Neural cell (in vitro differentiated cells): ENCODE results near the gene TMBIM1.

Experiments
- EP300 ChIP-seq: fragments of 450-650 bp; conservative IDR thresholded peaks from 2 replicates; pipeline ENCODE4 v1.6.1; 2014; ENCODE audit warnings: antibody characterized with exemption, mild to moderate bottlenecking, moderate library complexity; ENCODE audit not compliant: poor library complexity, severe bottlenecking
- EZH2 ChIP-seq: fragments of 200-600, 300-800 bp; shearing (Covaris generic), sonication (generic); IDR thresholded peaks from 2 replicates; pipeline ENCODE4 v1.6.1; 2014; ENCODE audit warnings: antibody characterized with exemption, low read length, borderline replicate concordance, mild to moderate bottlenecking; ENCODE audit not compliant: insufficient read depth, poor library complexity, severe bottlenecking
- POLR2AphosphoS5 ChIP-seq: IDR thresholded peaks from 2 replicates; pipeline ENCODE4 v1.6.1; 2012
- RAD21 ChIP-seq: fragments of 450-650 bp; conservative IDR thresholded peaks from 2 replicates; pipeline ENCODE4 v1.6.1; 2014; ENCODE audit warnings: antibody characterized with exemption, mild to moderate bottlenecking, moderate library complexity
- TAF1 ChIP-seq: IDR thresholded peaks from 2 replicates; pipeline ENCODE4 v1.6.1; 2012; ENCODE audit warnings: low read depth
- TF ChIP-seq, protein P1 (sequence below): IDR thresholded peaks from 2 replicates; pipeline ENCODE4 v1.6.1; 2012; ENCODE audit warnings: borderline replicate concordance
- TF ChIP-seq, protein P2 (sequence below): fragments of 450-650 bp; IDR thresholded peaks from 2 replicates; pipeline ENCODE4 v1.5.1; 2014; ENCODE audit warnings: antibody characterized with exemption, mild to moderate bottlenecking, moderate library complexity; ENCODE audit not compliant: poor library complexity, severe bottlenecking

DNA sequence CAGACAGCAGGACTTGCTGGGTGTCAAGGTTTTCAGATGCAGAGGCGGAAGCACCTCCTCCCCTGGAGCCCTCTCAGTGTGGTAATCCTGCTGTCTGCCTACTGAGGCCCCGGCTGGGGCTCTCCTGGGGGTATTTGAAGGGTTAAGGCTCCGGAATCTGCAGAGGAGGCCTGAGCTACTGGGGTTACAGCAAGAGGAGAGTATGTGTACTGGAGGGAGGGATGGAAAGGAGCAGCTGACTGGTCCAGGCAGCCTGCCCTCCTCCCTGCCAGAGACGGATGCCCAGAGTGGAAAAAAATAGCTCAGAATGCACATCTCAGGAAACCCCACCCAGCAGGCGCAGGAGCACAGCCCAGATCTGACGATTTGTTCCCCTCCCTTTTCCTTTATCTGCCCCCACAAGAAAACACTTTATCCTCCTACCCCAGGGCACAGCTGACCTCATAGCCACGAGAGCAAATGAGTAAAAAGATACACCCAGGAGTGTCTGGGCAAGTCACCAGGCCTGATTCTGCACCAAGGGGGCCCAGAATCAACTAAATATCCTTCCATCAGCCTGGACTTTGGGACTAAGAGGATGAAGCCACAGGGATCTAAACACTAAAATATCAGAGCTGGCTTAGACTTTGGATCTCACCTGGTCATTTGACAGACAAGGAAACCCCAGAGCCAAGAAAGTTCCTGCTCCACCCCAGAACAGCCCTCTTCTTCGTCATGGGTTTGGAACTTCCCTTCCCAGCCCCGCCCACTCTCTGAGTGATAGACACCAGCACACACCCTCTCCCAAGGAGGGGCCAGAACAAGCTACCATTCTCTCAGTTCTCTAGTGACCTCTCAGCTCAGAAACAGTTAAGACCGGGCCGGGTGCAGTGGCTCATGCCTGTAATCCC lies 5.5 kb downstream of the TMBIM1 start:
- TF ChIP-seq TAF1 (no peak), EP300 (no peak), EZH2 (no peak), POLR2AphosphoS5 (no peak), RAD21 (no peak)
- TF ChIP-seq, protein P1, sequence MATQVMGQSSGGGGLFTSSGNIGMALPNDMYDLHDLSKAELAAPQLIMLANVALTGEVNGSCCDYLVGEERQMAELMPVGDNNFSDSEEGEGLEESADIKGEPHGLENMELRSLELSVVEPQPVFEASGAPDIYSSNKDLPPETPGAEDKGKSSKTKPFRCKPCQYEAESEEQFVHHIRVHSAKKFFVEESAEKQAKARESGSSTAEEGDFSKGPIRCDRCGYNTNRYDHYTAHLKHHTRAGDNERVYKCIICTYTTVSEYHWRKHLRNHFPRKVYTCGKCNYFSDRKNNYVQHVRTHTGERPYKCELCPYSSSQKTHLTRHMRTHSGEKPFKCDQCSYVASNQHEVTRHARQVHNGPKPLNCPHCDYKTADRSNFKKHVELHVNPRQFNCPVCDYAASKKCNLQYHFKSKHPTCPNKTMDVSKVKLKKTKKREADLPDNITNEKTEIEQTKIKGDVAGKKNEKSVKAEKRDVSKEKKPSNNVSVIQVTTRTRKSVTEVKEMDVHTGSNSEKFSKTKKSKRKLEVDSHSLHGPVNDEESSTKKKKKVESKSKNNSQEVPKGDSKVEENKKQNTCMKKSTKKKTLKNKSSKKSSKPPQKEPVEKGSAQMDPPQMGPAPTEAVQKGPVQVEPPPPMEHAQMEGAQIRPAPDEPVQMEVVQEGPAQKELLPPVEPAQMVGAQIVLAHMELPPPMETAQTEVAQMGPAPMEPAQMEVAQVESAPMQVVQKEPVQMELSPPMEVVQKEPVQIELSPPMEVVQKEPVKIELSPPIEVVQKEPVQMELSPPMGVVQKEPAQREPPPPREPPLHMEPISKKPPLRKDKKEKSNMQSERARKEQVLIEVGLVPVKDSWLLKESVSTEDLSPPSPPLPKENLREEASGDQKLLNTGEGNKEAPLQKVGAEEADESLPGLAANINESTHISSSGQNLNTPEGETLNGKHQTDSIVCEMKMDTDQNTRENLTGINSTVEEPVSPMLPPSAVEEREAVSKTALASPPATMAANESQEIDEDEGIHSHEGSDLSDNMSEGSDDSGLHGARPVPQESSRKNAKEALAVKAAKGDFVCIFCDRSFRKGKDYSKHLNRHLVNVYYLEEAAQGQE = no peak
- TF ChIP-seq, protein P2, sequence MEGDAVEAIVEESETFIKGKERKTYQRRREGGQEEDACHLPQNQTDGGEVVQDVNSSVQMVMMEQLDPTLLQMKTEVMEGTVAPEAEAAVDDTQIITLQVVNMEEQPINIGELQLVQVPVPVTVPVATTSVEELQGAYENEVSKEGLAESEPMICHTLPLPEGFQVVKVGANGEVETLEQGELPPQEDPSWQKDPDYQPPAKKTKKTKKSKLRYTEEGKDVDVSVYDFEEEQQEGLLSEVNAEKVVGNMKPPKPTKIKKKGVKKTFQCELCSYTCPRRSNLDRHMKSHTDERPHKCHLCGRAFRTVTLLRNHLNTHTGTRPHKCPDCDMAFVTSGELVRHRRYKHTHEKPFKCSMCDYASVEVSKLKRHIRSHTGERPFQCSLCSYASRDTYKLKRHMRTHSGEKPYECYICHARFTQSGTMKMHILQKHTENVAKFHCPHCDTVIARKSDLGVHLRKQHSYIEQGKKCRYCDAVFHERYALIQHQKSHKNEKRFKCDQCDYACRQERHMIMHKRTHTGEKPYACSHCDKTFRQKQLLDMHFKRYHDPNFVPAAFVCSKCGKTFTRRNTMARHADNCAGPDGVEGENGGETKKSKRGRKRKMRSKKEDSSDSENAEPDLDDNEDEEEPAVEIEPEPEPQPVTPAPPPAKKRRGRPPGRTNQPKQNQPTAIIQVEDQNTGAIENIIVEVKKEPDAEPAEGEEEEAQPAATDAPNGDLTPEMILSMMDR = no peak
